Panc1 (cell line): Measurements from ENCODE around the gene GRIK4. TPM values are rescaled to one million over a fixed set of nuclear protein-coding genes. Genes with fewer than 3 reads are reported as not detected.

Experiments
- ATAC-seq: fragments of 200-7000 bp; cut with Tn5 transposase; 2 replicates; pipeline ENCODE4 v1.9.1; 2020; ENCODE audit warnings: mild to moderate bottlenecking, moderate library complexity
- BruUV-seq: library from RNA; stranded (reverse); fragments of 400-500 nt; replicated peaks from 2 replicates; lab custom pipeline; 2021; lab: Mats Ljungman, UMichigan
- CTCF ChIA-PET: fragments of 300-600 bp; sonication (Branson Sonifier 250); formaldehyde crosslinking; loops from one replicate; lab custom pipeline; 2022; ENCODE audit warnings: antibody characterized with exemption; lab: Charles Lee
- POLR2A ChIA-PET: fragments of 300-600 bp; sonication (Branson Sonifier 250); formaldehyde crosslinking; loops from one replicate; lab custom pipeline; 2022; ENCODE audit warnings: antibody characterized with exemption; lab: Charles Lee
- DNase-seq: peaks from one replicate; pipeline ENCODE4 v3.0.0-alpha.2; 2010; ENCODE audit warnings: low read depth, low spot score
- H3K27ac ChIP-seq: 2 replicates; pipeline ENCODE4 v1.5.1; 2011; ENCODE audit warnings: mild to moderate bottlenecking, low read length, inconsistent platforms
- H3K27me3 ChIP-seq: fragments of 200-500 bp; sonication (Bioruptor generic); 2 replicates; pipeline ENCODE4 v1.6.0; 2014; ENCODE audit warnings: low read length, inconsistent platforms; ENCODE audit not compliant: control insufficient read depth, insufficient read depth
- H3K36me3 ChIP-seq: fragments of 200-500 bp; sonication (Bioruptor generic); 2 replicates; pipeline ENCODE4 v1.5.1; 2014; ENCODE audit warnings: inconsistent platforms, mild to moderate bottlenecking, low read length, moderate library complexity; ENCODE audit not compliant: control insufficient read depth, insufficient read depth
- H3K4me1 ChIP-seq: 2 replicates; pipeline ENCODE4 v1.5.1; 2011; ENCODE audit warnings: inconsistent platforms, mild to moderate bottlenecking, low read length, moderate library complexity; ENCODE audit not compliant: control insufficient read depth, insufficient read depth
- H3K4me3 ChIP-seq, 2 experiments: 2 replicates each; pipeline ENCODE4 v1.5.1; 2011 to 2012; ENCODE audit warnings: low read depth in 2 of 2, low read length in 2 of 2, mild to moderate bottlenecking in 2 of 2, inconsistent platforms in 1 of 2, moderate library complexity in 1 of 2
- H3K9me3 ChIP-seq: fragments of 200-500 bp; sonication (Bioruptor generic); 2 replicates; pipeline ENCODE4 v1.5.1; 2014; ENCODE audit warnings: low read depth, mild to moderate bottlenecking, inconsistent platforms, low read length, moderate library complexity; ENCODE audit not compliant: control insufficient read depth, insufficient read depth
- POLR2AphosphoS5 ChIP-seq: IDR thresholded peaks from 2 replicates; pipeline ENCODE4 v1.6.1; 2012; ENCODE audit warnings: mild to moderate bottlenecking, low read depth, low read length, moderate library complexity
- REST ChIP-seq, 2 experiments: IDR thresholded peaks; 2 replicates each; pipeline ENCODE4 v1.6.1; 2011 to 2012; ENCODE audit warnings: low read depth in 2 of 2, control low read depth in 1 of 2, low read length in 1 of 2, mild to moderate bottlenecking in 1 of 2, moderate library complexity in 1 of 2; ENCODE audit not compliant: insufficient read depth in 1 of 2
- SIN3A ChIP-seq: IDR thresholded peaks from 2 replicates; pipeline ENCODE4 v1.6.1; 2012; ENCODE audit warnings: low read depth, mild to moderate bottlenecking, low read length, moderate library complexity, borderline replicate concordance; ENCODE audit not compliant: insufficient read depth
- TCF7L2 ChIP-seq: IDR thresholded peaks from 2 replicates; pipeline ENCODE4 v1.6.1; 2011; ENCODE audit warnings: mild to moderate bottlenecking, low read depth, low read length, inconsistent platforms
- in situ Hi-C: cut with HindIII; loops from 2 replicates; pipeline ENCODE4 v1.10.0; 2016; ENCODE audit warnings: low sequenced_read_pairs, low pct_unique_long_range_greater_than_20kb
- intact Hi-C: fragments of 100-400 bp; cut with micrococcal nuclease; formaldehyde crosslinking; loops from one replicate; pipeline ENCODE4 v1.10.0; 2022; ENCODE audit not compliant: unreplicated experiment
- total RNA-seq: library from RNA; stranded (reverse); gene quantifications from one replicate; pipeline ENCODE4 v1.2.1, GENCODE V29; 2021; ENCODE audit not compliant: unreplicated experiment
- TF ChIP-seq, protein P1 (sequence below): fragments of 450-650 bp; IDR thresholded peaks from 2 replicates; pipeline ENCODE4 v1.5.1; 2017; ENCODE audit warnings: mild to moderate bottlenecking

Gene GRIK4
- total RNA-seq, 1 experiment from 2014 or later: 0.62 TPM

DNA sequence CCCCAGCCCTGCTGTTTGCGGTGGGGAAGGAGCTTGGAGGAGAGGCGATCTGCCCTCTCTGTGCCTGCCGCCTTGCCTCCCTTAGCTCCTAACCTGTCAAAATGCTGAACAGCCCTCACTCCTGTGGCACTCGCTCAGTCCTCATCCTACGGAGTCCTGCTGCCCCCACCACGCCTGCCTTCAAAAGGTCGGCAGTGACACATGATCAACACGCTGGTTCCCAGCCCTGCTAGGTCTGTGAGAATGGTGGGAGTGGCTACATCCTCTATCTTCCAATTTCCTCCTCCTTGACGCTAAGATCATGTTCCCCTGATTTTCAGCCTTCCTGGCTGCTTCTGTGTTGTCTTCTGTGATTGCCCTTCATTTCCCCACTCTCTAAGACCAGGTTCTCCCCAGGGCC, 392.1 kb downstream of the GRIK4 start:
- ChIA-PET POLR2A (no interaction called here), CTCF (no interaction called here)
- in situ Hi-C loops: no loop called here
- BruUV-seq: no TSS peak
- ATAC-seq (no peak), DNase-seq (no peak)
- Histone ChIP-seq H3K27ac (no peak overlapping the region), H3K9me3 (no peaks in the 10 kb centered on the region), H3K4me1 (0 out of 2 replicates have a peak, but pooled peaks cover 3% of the 10 kb centered on the region), H3K27me3 (peaks cover 28% of the 10 kb centered on the region), H3K4me3 (no peak overlapping the region), H3K36me3 (no peaks in the 10 kb centered on the region)
- intact Hi-C loops: no loop called here
- TF ChIP-seq REST (IDR thresholded peaks at IDR 0.05; ENCODE audit: insufficient read depth in 1 of 2, low read depth in 2 of 2, low read length in 1 of 2) (no peak), TCF7L2 (no peak)
- TF ChIP-seq, protein P1, sequence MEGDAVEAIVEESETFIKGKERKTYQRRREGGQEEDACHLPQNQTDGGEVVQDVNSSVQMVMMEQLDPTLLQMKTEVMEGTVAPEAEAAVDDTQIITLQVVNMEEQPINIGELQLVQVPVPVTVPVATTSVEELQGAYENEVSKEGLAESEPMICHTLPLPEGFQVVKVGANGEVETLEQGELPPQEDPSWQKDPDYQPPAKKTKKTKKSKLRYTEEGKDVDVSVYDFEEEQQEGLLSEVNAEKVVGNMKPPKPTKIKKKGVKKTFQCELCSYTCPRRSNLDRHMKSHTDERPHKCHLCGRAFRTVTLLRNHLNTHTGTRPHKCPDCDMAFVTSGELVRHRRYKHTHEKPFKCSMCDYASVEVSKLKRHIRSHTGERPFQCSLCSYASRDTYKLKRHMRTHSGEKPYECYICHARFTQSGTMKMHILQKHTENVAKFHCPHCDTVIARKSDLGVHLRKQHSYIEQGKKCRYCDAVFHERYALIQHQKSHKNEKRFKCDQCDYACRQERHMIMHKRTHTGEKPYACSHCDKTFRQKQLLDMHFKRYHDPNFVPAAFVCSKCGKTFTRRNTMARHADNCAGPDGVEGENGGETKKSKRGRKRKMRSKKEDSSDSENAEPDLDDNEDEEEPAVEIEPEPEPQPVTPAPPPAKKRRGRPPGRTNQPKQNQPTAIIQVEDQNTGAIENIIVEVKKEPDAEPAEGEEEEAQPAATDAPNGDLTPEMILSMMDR: no peak

DNA sequence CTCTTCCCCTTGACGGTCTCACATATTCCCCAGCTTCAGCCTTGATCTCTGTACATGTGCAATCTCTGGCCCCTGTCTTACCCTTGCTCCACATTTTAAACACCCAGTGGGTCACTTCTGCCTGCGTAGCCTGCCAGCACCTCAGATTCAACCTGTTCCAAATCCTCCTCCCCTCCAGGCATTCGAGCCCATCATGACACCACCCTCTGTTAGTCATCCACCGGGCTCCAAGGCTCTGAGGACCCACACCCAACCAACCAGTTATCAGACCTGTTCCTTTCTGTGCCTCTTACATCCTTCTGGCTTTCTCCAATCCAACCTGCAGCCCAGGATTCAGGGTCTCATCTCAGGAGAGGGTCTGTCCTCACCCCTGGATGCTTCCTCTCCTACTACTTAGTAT, 392.6 kb downstream of the GRIK4 start:
- Histone ChIP-seq H3K4me3 (no peak overlapping the region), H3K9me3 (no peaks in the 10 kb centered on the region), H3K27me3 (peaks cover 28% of the 10 kb centered on the region), H3K36me3 (no peaks in the 10 kb centered on the region), H3K27ac (no peak overlapping the region), H3K4me1 (0 out of 2 replicates have a peak, but pooled peaks cover 3% of the 10 kb centered on the region)
- no peak for DNase-seq
- no peak for ATAC-seq
- intact Hi-C loops (no loop called here), in situ Hi-C loops (no loop called here)
- ChIA-PET POLR2A (no interaction called here), CTCF (no interaction called here)
- TF ChIP-seq, protein P1: no peak
- BruUV-seq: no TSS peak

GRCh38 chr11:120906766-120907165, 395.2 kb downstream of the GRIK4 start:
- in situ Hi-C loops: no loop called here
- ChIA-PET CTCF (no interaction called here), POLR2A (no interaction called here)
- intact Hi-C loops: no loop called here
- no TSS peak for BruUV-seq
- DNase-seq (no peak), ATAC-seq (no peak)
- Histone ChIP-seq H3K36me3 (no peaks in the 10 kb centered on the region), H3K4me1 (0 out of 2 replicates have a peak, but pooled peaks cover 3% of the 10 kb centered on the region), H3K9me3 (no peaks in the 10 kb centered on the region), H3K27ac (no peak overlapping the region), H3K27me3 (peaks cover 20% of the 10 kb centered on the region), H3K4me3 (no peak overlapping the region)
- TF ChIP-seq REST (IDR thresholded peaks at IDR 0.05; ENCODE audit: insufficient read depth in 1 of 2, low read depth in 2 of 2, low read length in 1 of 2) (no peak), SIN3A (no peak), POLR2AphosphoS5 (no peak), TCF7L2 (no peak)
- TF ChIP-seq, protein P1: no peak
